SJCRH30 (cell line): ENCODE data around the gene SHISA2. TPM values are rescaled to one million over a fixed set of nuclear protein-coding genes. Genes with fewer than 3 reads are reported as not detected.

Experiments
- DNase-seq, 2 experiments: peaks; one replicate each; pipeline ENCODE4 v3.0.0-alpha.2; 2015 to 2020
- H3K27ac ChIP-seq: fragments of 250-450 bp; sonication (Bioruptor Pico); 2 replicates; pipeline ENCODE4 v1.5.1; 2020; ENCODE audit warnings: mild to moderate bottlenecking, moderate library complexity
- H3K27me3 ChIP-seq: fragments of 250-450 bp; sonication (Bioruptor Pico); 2 replicates; pipeline ENCODE4 v1.5.1; 2020; ENCODE audit warnings: mild to moderate bottlenecking, moderate library complexity
- H3K36me3 ChIP-seq: fragments of 250-450 bp; sonication (Bioruptor Pico); 2 replicates; pipeline ENCODE4 v1.5.1; 2020; ENCODE audit warnings: mild to moderate bottlenecking, moderate library complexity
- H3K4me1 ChIP-seq: fragments of 250-450 bp; sonication (Bioruptor Pico); 2 replicates; pipeline ENCODE4 v1.5.1; 2020; ENCODE audit warnings: mild to moderate bottlenecking, moderate library complexity
- H3K4me3 ChIP-seq: fragments of 250-450 bp; sonication (Bioruptor Pico); 2 replicates; pipeline ENCODE4 v1.5.1; 2020; ENCODE audit warnings: mild to moderate bottlenecking, moderate library complexity
- H3K9me3 ChIP-seq: fragments of 250-450 bp; sonication (Bioruptor Pico); replicated peaks from 2 replicates; pipeline ENCODE4 v1.5.1; 2020; ENCODE audit warnings: mild to moderate bottlenecking, moderate library complexity
- total RNA-seq: library from RNA; depleted of rRNA; stranded (reverse); fragments of >200 nt; shearing (Covaris generic); gene quantifications from 2 replicates; pipeline ENCODE4 v1.2.3, GENCODE V29; 2014

Gene SHISA2
- total RNA-seq, 1 experiment from 2014 or later = 48.7 TPM

- Histone ChIP-seq H3K27ac (no peak overlapping the region), H3K4me1 (peaks cover 7% of the 10 kb centered on the region), H3K36me3 (no peaks in the 10 kb centered on the region), H3K9me3 (no peaks in the 10 kb centered on the region), H3K4me3 (no peak overlapping the region), H3K27me3 (no peaks in the 10 kb centered on the region)
- DNase-seq = no peak
These were observed 8.5 kb upstream of the SHISA2 start for GRCh38 chr13:26060357-26060756.

GRCh38 chr13:26058704-26059103, 6.9 kb upstream of the SHISA2 start:
- Histone ChIP-seq H3K4me3 (no peak overlapping the region), H3K36me3 (no peaks in the 10 kb centered on the region), H3K4me1 (peaks cover 7% of the 10 kb centered on the region), H3K27me3 (no peaks in the 10 kb centered on the region), H3K9me3 (no peaks in the 10 kb centered on the region), H3K27ac (no peak overlapping the region)
- DNase-seq = no peak

- no peak for DNase-seq
- Histone ChIP-seq H3K9me3 (no peaks in the 10 kb centered on the region), H3K4me3 (no peak overlapping the region), H3K27ac (no peak overlapping the region), H3K4me1 (peaks cover 7% of the 10 kb centered on the region), H3K27me3 (no peaks in the 10 kb centered on the region), H3K36me3 (no peaks in the 10 kb centered on the region)
These were observed 3.1 kb upstream of the SHISA2 start for GRCh38 chr13:26054896-26055295.

- no peak for DNase-seq
- Histone ChIP-seq H3K4me1 (peaks cover 13% of the 10 kb centered on the region), H3K36me3 (no peaks in the 10 kb centered on the region), H3K27ac (no peak overlapping the region), H3K4me3 (no peak overlapping the region), H3K27me3 (no peaks in the 10 kb centered on the region), H3K9me3 (no peaks in the 10 kb centered on the region)
These were observed 1.7 kb upstream of the SHISA2 start for GRCh38 chr13:26053418-26053980.

- Histone ChIP-seq H3K4me1 (peaks cover 13% of the 10 kb centered on the region), H3K9me3 (no peaks in the 10 kb centered on the region), H3K27ac (peak overlapping the region; percentile 74), H3K36me3 (no peaks in the 10 kb centered on the region), H3K4me3 (peak overlapping the region; percentile 69), H3K27me3 (no peaks in the 10 kb centered on the region)
- DNase-seq = peak; percentile 73 to 88
These were observed 521 bp upstream of the SHISA2 start for GRCh38 chr13:26052337-26052736.

GRCh38 chr13:26051231-26051656, 572 bp downstream of the SHISA2 start:
- Histone ChIP-seq H3K9me3 (no peaks in the 10 kb centered on the region), H3K27me3 (no peaks in the 10 kb centered on the region), H3K4me3 (peak overlapping the region; percentile 69), H3K27ac (peak overlapping the region; percentile 74), H3K36me3 (peaks cover 3% of the 10 kb centered on the region; the same call in 1 of the 2 replicates), H3K4me1 (peaks cover 13% of the 10 kb centered on the region)
- peak; percentile 62 to 70 for DNase-seq

- Histone ChIP-seq H3K4me3 (peak overlapping the region; percentile 69), H3K27ac (peak overlapping the region; percentile 74)
These were observed 1.1 kb downstream of the SHISA2 start for GRCh38 chr13:26050568-26051230.

GRCh38 chr13:26048741-26049140, 3.1 kb downstream of the SHISA2 start:
- no peaks in the 10 kb centered on the region for H3K9me3 ChIP-seq
- H3K27ac ChIP-seq = no peak overlapping the region
- peaks cover 17% of the 10 kb centered on the region for H3K36me3 ChIP-seq
- H3K4me3 ChIP-seq = peak overlapping the region; percentile 69
- peak in 1 of 2 experiments; percentile 36 for DNase-seq
- H3K27me3 ChIP-seq = no peaks in the 10 kb centered on the region
- peaks cover 13% of the 10 kb centered on the region for H3K4me1 ChIP-seq

More at GRCh38 chr13:26050568-26051230, 1.1 kb downstream of the SHISA2 start:
- no peaks in the 10 kb centered on the region for H3K27me3 ChIP-seq
- peaks cover 13% of the 10 kb centered on the region for H3K4me1 ChIP-seq
- peaks cover 5% of the 10 kb centered on the region; the same call in 1 of the 2 replicates for H3K36me3 ChIP-seq
- peak; percentile 82 to 85 for DNase-seq
- H3K9me3 ChIP-seq = no peaks in the 10 kb centered on the region

GRCh38 chr13:26047040-26047439, 4.8 kb downstream of the SHISA2 start:
- no peaks in the 10 kb centered on the region for H3K27me3 ChIP-seq
- H3K36me3 ChIP-seq = peaks cover 17% of the 10 kb centered on the region
- H3K27ac ChIP-seq = no peak overlapping the region
- peaks cover 6% of the 10 kb centered on the region for H3K4me1 ChIP-seq
- no peaks in the 10 kb centered on the region for H3K9me3 ChIP-seq
- H3K4me3 ChIP-seq = no peak overlapping the region
- DNase-seq = no peak

- H3K36me3 ChIP-seq = peaks cover 17% of the 10 kb centered on the region
- no peak overlapping the region for H3K27ac ChIP-seq
- H3K9me3 ChIP-seq = no peaks in the 10 kb centered on the region
- H3K27me3 ChIP-seq = no peaks in the 10 kb centered on the region
- H3K4me3 ChIP-seq = no peak overlapping the region
- no peak for DNase-seq
- H3K4me1 ChIP-seq = peaks cover 6% of the 10 kb centered on the region
These were observed 5.2 kb downstream of the SHISA2 start for GRCh38 chr13:26046639-26047038.

GRCh38 chr13:26045142-26045541, 6.7 kb downstream of the SHISA2 start:
- no peak for DNase-seq
- Histone ChIP-seq H3K27ac (no peak overlapping the region), H3K9me3 (no peaks in the 10 kb centered on the region), H3K36me3 (peaks cover 17% of the 10 kb centered on the region), H3K4me1 (peaks cover 6% of the 10 kb centered on the region), H3K27me3 (no peaks in the 10 kb centered on the region), H3K4me3 (no peak overlapping the region)

- peaks cover 17% of the 10 kb centered on the region for H3K36me3 ChIP-seq
- no peaks in the 10 kb centered on the region for H3K27me3 ChIP-seq
- H3K9me3 ChIP-seq = no peaks in the 10 kb centered on the region
- no peak overlapping the region for H3K4me3 ChIP-seq
- no peak overlapping the region for H3K27ac ChIP-seq
- no peaks in the 10 kb centered on the region for H3K4me1 ChIP-seq
- DNase-seq = no peak
These were observed 9.0 kb downstream of the SHISA2 start for GRCh38 chr13:26042785-26043184.

- H3K9me3 ChIP-seq = no peaks in the 10 kb centered on the region
- peaks cover 16% of the 10 kb centered on the region for H3K36me3 ChIP-seq
- H3K27me3 ChIP-seq = no peaks in the 10 kb centered on the region
- H3K4me3 ChIP-seq = no peak overlapping the region
- H3K4me1 ChIP-seq = no peaks in the 10 kb centered on the region
- H3K27ac ChIP-seq = no peak overlapping the region
- no peak for DNase-seq
These were observed 10.4 kb downstream of the SHISA2 start for GRCh38 chr13:26041444-26041843.

GRCh38 chr13:26038931-26039475, 12.8 kb downstream of the SHISA2 start:
- no peak overlapping the region for H3K27ac ChIP-seq
- H3K4me1 ChIP-seq = no peaks in the 10 kb centered on the region
- H3K27me3 ChIP-seq = no peaks in the 10 kb centered on the region
- no peaks in the 10 kb centered on the region for H3K36me3 ChIP-seq
- H3K4me3 ChIP-seq = no peak overlapping the region
- DNase-seq = no peak
- H3K9me3 ChIP-seq = no peaks in the 10 kb centered on the region

GRCh38 chr13:26037302-26037701, 14.5 kb downstream of the SHISA2 start:
- H3K4me1 ChIP-seq = no peaks in the 10 kb centered on the region
- no peaks in the 10 kb centered on the region for H3K36me3 ChIP-seq
- no peaks in the 10 kb centered on the region for H3K27me3 ChIP-seq
- no peaks in the 10 kb centered on the region for H3K9me3 ChIP-seq
- DNase-seq = peak; percentile 57 to 80
- H3K27ac ChIP-seq = no peak overlapping the region
- no peak overlapping the region for H3K4me3 ChIP-seq
